Measurements from ENCODE around the gene SETD1B.

GRCh38 chr12:121807642-121808347 is 4.0 kb downstream of the SETD1B start:
- TF ChIP-seq CTCF (IDR thresholded peaks at IDR 0.05) (no peak), POLR2A (IDR thresholded peaks at IDR 0.05) (no peak)

Data from prostate gland (tissue), 2 donors.